SU-DHL-6 (cell line): Measurements from ENCODE around the gene ACSL4.

Experiments
- EZH2phosphoT487 ChIP-seq: fragments of 200-600 bp; sonication (generic), shearing (Covaris generic); conservative IDR thresholded peaks from 2 replicates; pipeline ENCODE4 v1.6.1; 2018; ENCODE audit warnings: mild to moderate bottlenecking, antibody characterized with exemption, low read length, moderate library complexity, mixed read lengths
- TF ChIP-seq, protein P1 (sequence below): fragments of 200-600 bp; sonication (generic); IDR thresholded peaks from one replicate; pipeline ENCODE4 v1.5.1; 2017; ENCODE audit warnings: antibody characterized with exemption, mild to moderate bottlenecking, low read length, moderate library complexity; ENCODE audit not compliant: insufficient read depth, poor library complexity, severe bottlenecking

- TF ChIP-seq, protein P1, sequence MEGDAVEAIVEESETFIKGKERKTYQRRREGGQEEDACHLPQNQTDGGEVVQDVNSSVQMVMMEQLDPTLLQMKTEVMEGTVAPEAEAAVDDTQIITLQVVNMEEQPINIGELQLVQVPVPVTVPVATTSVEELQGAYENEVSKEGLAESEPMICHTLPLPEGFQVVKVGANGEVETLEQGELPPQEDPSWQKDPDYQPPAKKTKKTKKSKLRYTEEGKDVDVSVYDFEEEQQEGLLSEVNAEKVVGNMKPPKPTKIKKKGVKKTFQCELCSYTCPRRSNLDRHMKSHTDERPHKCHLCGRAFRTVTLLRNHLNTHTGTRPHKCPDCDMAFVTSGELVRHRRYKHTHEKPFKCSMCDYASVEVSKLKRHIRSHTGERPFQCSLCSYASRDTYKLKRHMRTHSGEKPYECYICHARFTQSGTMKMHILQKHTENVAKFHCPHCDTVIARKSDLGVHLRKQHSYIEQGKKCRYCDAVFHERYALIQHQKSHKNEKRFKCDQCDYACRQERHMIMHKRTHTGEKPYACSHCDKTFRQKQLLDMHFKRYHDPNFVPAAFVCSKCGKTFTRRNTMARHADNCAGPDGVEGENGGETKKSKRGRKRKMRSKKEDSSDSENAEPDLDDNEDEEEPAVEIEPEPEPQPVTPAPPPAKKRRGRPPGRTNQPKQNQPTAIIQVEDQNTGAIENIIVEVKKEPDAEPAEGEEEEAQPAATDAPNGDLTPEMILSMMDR: no peak
- TF ChIP-seq EZH2phosphoT487: no peak
These were observed 118.1 kb downstream of the ACSL4 start for GRCh38 chrX:109614951-109615350.
